Measurements from ENCODE around the gene AKR7A3.
"Not testable (repeated sequence)": the region's sequence is repeated elsewhere in the genome, so short reads cannot be mapped to it uniquely, and the experiment has no call there.

AKR7A3 gene

GRCh38 chr1:19311503-19311930, 22.9 kb upstream of the AKR7A3 start:
- no peak overlapping the region for H3K27ac ChIP-seq (ENCODE audit: insufficient read depth, low read depth, low read length, poor library complexity, severe bottlenecking)
- peaks cover 6% of the 10 kb centered on the region for H3K4me1 ChIP-seq (ENCODE audit: control insufficient read depth, insufficient read depth, low read length)
- H3K4me3 ChIP-seq (ENCODE audit: insufficient read depth, low read depth, low read length), result peak overlapping the region; percentile 75
- no peaks in the 10 kb centered on the region for H3K27me3 ChIP-seq (ENCODE audit: control insufficient read depth, insufficient read depth, low read length, poor library complexity, severe bottlenecking)
- H3K9me3 ChIP-seq (ENCODE audit: control insufficient read depth, low read length), result no peaks in the 10 kb centered on the region
- WGBS, 2 experiments, result 1% methylated on average over 29 of the region's 29 CpGs
- H3K36me3 ChIP-seq (ENCODE audit: control insufficient read depth, insufficient read depth, low read length), result peaks cover 20% of the 10 kb centered on the region

GRCh38 chr1:19310720-19311502, 22.3 kb upstream of the AKR7A3 start:
- Histone ChIP-seq H3K4me3 (ENCODE audit: insufficient read depth, low read depth, low read length) (peak overlapping the region; percentile 75), H3K27ac (ENCODE audit: insufficient read depth, low read depth, low read length, poor library complexity, severe bottlenecking) (no peak overlapping the region), H3K9me3 (ENCODE audit: control insufficient read depth, low read length) (no peaks in the 10 kb centered on the region)

DNA sequence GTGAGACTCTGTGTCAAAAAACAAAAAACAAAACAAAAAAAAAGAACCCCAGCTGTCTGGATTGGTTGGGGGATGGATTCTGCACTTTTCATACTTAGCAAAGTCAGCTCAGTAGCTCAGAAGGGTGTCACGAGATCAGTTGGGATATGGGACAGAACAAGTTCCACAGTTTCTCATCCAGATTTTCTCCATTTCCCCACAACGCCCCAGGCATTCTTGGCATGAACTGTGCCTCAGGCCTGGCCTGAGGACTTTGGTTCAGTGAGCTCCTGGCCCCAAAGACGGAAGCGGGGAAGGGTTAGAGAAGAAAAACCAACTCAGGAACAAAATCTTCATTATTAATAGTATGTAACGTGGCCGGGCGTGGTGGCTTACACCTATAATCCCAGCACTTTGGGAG, 21.5 kb upstream of the AKR7A3 start:
- Histone ChIP-seq H3K27me3 (ENCODE audit: control insufficient read depth, insufficient read depth, low read length, poor library complexity, severe bottlenecking) (no peaks in the 10 kb centered on the region), H3K36me3 (ENCODE audit: control insufficient read depth, insufficient read depth, low read length) (peaks cover 31% of the 10 kb centered on the region)
- WGBS, 2 experiments, result 91 to 94% methylated on average over 7 of the region's 7 CpGs

More at GRCh38 chr1:19310720-19311502, 22.3 kb upstream of the AKR7A3 start:
- Histone ChIP-seq H3K4me1 (ENCODE audit: control insufficient read depth, insufficient read depth, low read length) (peaks cover 6% of the 10 kb centered on the region), H3K27me3 (ENCODE audit: control insufficient read depth, insufficient read depth, low read length, poor library complexity, severe bottlenecking) (no peaks in the 10 kb centered on the region), H3K36me3 (ENCODE audit: control insufficient read depth, insufficient read depth, low read length) (peaks cover 23% of the 10 kb centered on the region)
- 59 to 69% methylated on average over 13 of the region's 13 CpGs for WGBS, 2 experiments

GRCh38 chr1:19309123-19309813, 20.7 kb upstream of the AKR7A3 start:
- Histone ChIP-seq H3K27me3 (ENCODE audit: control insufficient read depth, insufficient read depth, low read length, poor library complexity, severe bottlenecking) (no peaks in the 10 kb centered on the region), H3K4me3 (ENCODE audit: insufficient read depth, low read depth, low read length) (no peak overlapping the region), H3K27ac (ENCODE audit: insufficient read depth, low read depth, low read length, poor library complexity, severe bottlenecking) (no peak overlapping the region), H3K36me3 (ENCODE audit: control insufficient read depth, insufficient read depth, low read length) (peaks cover 34% of the 10 kb centered on the region), H3K4me1 (ENCODE audit: control insufficient read depth, insufficient read depth, low read length) (peaks cover 6% of the 10 kb centered on the region), H3K9me3 (ENCODE audit: control insufficient read depth, low read length) (no peaks in the 10 kb centered on the region)
- 91 to 93% methylated on average over 6 of the region's 6 CpGs for WGBS, 2 experiments

More for the DNA sequence above, 21.5 kb upstream of the AKR7A3 start:
- no peak overlapping the region for H3K4me3 ChIP-seq (ENCODE audit: insufficient read depth, low read depth, low read length)
- no peaks in the 10 kb centered on the region for H3K9me3 ChIP-seq (ENCODE audit: control insufficient read depth, low read length)
- no peak overlapping the region for H3K27ac ChIP-seq (ENCODE audit: insufficient read depth, low read depth, low read length, poor library complexity, severe bottlenecking)
- H3K4me1 ChIP-seq (ENCODE audit: control insufficient read depth, insufficient read depth, low read length), result peaks cover 6% of the 10 kb centered on the region

DNA sequence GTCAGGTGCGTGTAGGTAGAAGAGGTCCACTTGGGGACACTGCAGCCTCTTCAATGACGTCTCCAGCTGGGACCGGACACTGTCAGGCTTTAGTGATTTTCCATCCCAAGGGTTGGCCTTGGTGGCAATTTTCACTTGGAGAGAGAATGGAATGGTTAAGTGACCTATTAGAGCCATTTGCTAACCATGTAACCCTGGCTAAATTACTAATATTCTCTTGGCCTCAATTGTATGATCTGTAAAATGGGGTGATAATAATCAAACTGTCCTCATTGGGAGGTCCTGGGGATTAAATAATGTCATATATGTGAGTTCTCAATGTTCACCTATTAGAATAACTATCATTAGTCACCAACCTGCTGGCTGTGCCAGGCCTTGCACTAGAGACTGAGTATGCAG, 19.9 kb upstream of the AKR7A3 start:
- H3K4me1 ChIP-seq (ENCODE audit: control insufficient read depth, insufficient read depth, low read length), result peaks cover 6% of the 10 kb centered on the region
- no peak overlapping the region for H3K4me3 ChIP-seq (ENCODE audit: insufficient read depth, low read depth, low read length)
- H3K36me3 ChIP-seq (ENCODE audit: control insufficient read depth, insufficient read depth, low read length), result peaks cover 39% of the 10 kb centered on the region
- WGBS, 2 experiments, result 83 to 84% methylated on average over 3 of the region's 3 CpGs
- no peaks in the 10 kb centered on the region for H3K27me3 ChIP-seq (ENCODE audit: control insufficient read depth, insufficient read depth, low read length, poor library complexity, severe bottlenecking)
- H3K27ac ChIP-seq (ENCODE audit: insufficient read depth, low read depth, low read length, poor library complexity, severe bottlenecking), result no peak overlapping the region
- no peaks in the 10 kb centered on the region for H3K9me3 ChIP-seq (ENCODE audit: control insufficient read depth, low read length)

- no peaks in the 10 kb centered on the region for H3K9me3 ChIP-seq (ENCODE audit: control insufficient read depth, low read length)
- H3K4me1 ChIP-seq (ENCODE audit: control insufficient read depth, insufficient read depth, low read length), result peaks cover 2% of the 10 kb centered on the region
- H3K27ac ChIP-seq (ENCODE audit: insufficient read depth, low read depth, low read length, poor library complexity, severe bottlenecking), result no peak overlapping the region
- peaks cover 42% of the 10 kb centered on the region for H3K36me3 ChIP-seq (ENCODE audit: control insufficient read depth, insufficient read depth, low read length)
- WGBS, 2 experiments, result 94% methylated on average over 10 of the region's 10 CpGs
- H3K4me3 ChIP-seq (ENCODE audit: insufficient read depth, low read depth, low read length), result no peak overlapping the region
- no peaks in the 10 kb centered on the region for H3K27me3 ChIP-seq (ENCODE audit: control insufficient read depth, insufficient read depth, low read length, poor library complexity, severe bottlenecking)
Observed at GRCh38 chr1:19307794-19308508, 19.4 kb upstream of the AKR7A3 start.

- WGBS, 2 experiments, result 95 to 98% methylated on average over 6 of the region's 6 CpGs
- Histone ChIP-seq H3K36me3 (ENCODE audit: control insufficient read depth, insufficient read depth, low read length) (peaks cover 42% of the 10 kb centered on the region), H3K4me1 (ENCODE audit: control insufficient read depth, insufficient read depth, low read length) (no peaks in the 10 kb centered on the region), H3K27me3 (ENCODE audit: control insufficient read depth, insufficient read depth, low read length, poor library complexity, severe bottlenecking) (no peaks in the 10 kb centered on the region), H3K9me3 (ENCODE audit: control insufficient read depth, low read length) (no peaks in the 10 kb centered on the region), H3K27ac (ENCODE audit: insufficient read depth, low read depth, low read length, poor library complexity, severe bottlenecking) (no peak overlapping the region), H3K4me3 (ENCODE audit: insufficient read depth, low read depth, low read length) (no peak overlapping the region)
Observed at GRCh38 chr1:19306941-19307340, 18.4 kb upstream of the AKR7A3 start.

GRCh38 chr1:19305880-19306279, 17.3 kb upstream of the AKR7A3 start:
- Histone ChIP-seq H3K36me3 (ENCODE audit: control insufficient read depth, insufficient read depth, low read length) (peaks cover 42% of the 10 kb centered on the region), H3K4me1 (ENCODE audit: control insufficient read depth, insufficient read depth, low read length) (no peaks in the 10 kb centered on the region), H3K27me3 (ENCODE audit: control insufficient read depth, insufficient read depth, low read length, poor library complexity, severe bottlenecking) (no peaks in the 10 kb centered on the region), H3K9me3 (ENCODE audit: control insufficient read depth, low read length) (no peaks in the 10 kb centered on the region), H3K4me3 (ENCODE audit: insufficient read depth, low read depth, low read length) (no peak overlapping the region), H3K27ac (ENCODE audit: insufficient read depth, low read depth, low read length, poor library complexity, severe bottlenecking) (no peak overlapping the region)
- WGBS, 2 experiments, result 94 to 95% methylated on average over 11 of the region's 11 CpGs

- H3K36me3 ChIP-seq (ENCODE audit: control insufficient read depth, insufficient read depth, low read length), result peaks cover 42% of the 10 kb centered on the region
- H3K27me3 ChIP-seq (ENCODE audit: control insufficient read depth, insufficient read depth, low read length, poor library complexity, severe bottlenecking); H3K4me1 ChIP-seq (ENCODE audit: control insufficient read depth, insufficient read depth, low read length); H3K27ac ChIP-seq (ENCODE audit: insufficient read depth, low read depth, low read length, poor library complexity, severe bottlenecking); H3K4me3 ChIP-seq (ENCODE audit: insufficient read depth, low read depth, low read length); H3K9me3 ChIP-seq (ENCODE audit: control insufficient read depth, low read length): not testable (repeated sequence)
- WGBS, 2 experiments, result 94 to 96% methylated on average over 10 of the region's 10 CpGs
Observed at GRCh38 chr1:19304081-19304480, 15.5 kb upstream of the AKR7A3 start.

DNA sequence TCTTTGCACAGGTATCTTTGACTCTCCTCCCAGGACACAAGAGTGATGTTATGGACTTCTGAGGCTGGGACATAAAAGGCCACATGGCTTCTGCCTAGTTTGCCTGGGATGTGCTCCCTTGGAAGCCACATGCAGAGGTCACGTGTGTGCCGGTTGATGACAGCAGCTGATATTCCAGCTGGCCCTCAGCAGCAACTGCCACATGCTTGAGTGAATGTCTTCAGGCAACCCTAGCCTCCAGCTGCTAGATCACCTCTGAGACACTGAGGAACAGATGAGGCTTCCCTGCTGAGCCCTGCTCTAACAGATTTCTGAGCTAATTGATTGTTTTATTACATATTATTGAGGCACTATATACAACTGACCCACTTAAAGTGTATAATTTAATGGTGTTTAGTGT, 11.6 kb upstream of the AKR7A3 start:
- Histone ChIP-seq H3K4me3 (ENCODE audit: insufficient read depth, low read depth, low read length) (no peak overlapping the region), H3K27ac (ENCODE audit: insufficient read depth, low read depth, low read length, poor library complexity, severe bottlenecking) (no peak overlapping the region), H3K27me3 (ENCODE audit: control insufficient read depth, insufficient read depth, low read length, poor library complexity, severe bottlenecking) (no peaks in the 10 kb centered on the region), H3K9me3 (ENCODE audit: control insufficient read depth, low read length) (no peaks in the 10 kb centered on the region), H3K4me1 (ENCODE audit: control insufficient read depth, insufficient read depth, low read length) (no peaks in the 10 kb centered on the region), H3K36me3 (ENCODE audit: control insufficient read depth, insufficient read depth, low read length) (peaks cover 13% of the 10 kb centered on the region)
- 94 to 97% methylated on average over 2 of the region's 2 CpGs for WGBS, 2 experiments

Measured in ectodermal cell (in vitro differentiated cells).